GM21360 (cell line): ENCODE results near the gene ZNF77.
"Not testable (repeated sequence)": the region's sequence is repeated elsewhere in the genome, so short reads cannot be mapped to it uniquely, and the experiment has no call there.

ENCODE experiments used
- ATAC-seq: cut with Tn5 transposase; IDR thresholded peaks from one replicate; pipeline ENCODE4 v1.9.1; 2021; ENCODE audit warnings: mild to moderate bottlenecking, moderate library complexity; ENCODE audit not compliant: unreplicated experiment

The ZNF77 gene

DNA sequence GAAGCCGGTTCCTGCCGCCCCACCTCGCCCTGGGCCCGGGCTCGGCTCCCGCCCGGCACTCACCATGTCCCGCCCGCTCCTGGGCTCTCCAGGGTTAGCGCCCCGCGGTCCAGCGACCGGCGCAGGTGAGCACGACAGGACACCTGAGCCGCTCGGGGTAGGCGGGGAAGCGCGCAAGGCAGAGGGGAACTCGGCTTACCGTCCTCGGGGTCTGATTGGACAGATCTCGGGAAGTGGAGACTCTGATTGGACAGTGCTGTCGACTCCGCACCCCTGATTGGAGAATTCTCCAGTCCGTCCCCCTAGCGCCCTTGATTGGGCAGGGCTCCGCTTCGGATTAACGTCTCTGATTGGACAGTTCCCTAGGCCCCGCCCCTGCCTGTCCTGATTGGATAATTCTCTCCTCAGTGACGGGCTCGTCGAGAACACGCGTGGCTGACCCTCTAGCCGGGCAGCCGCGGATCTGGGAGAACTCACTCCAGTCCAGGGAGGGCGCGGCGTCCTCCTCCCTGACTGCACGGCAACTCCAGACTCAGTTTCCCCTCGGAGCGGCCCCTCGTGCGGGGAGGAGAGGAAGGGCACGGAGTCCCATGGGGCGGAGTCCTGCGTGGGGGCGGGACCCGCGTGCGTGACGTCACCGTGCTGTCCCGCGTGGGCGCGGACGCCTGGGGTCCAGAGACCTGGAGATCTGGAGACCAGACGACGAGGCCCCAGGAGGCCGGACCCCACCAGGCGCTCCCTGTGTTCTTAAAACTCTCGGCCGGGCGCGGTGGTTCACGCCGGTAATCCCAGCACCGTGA, at the start of gene ZNF77:
ZNF77 (minus strand) TSS at position 197 of the 800 bp plus-strand sequence; CDS start at position 66, 131 bp downstream.
- peak; percentile 84 for ATAC-seq

DNA sequence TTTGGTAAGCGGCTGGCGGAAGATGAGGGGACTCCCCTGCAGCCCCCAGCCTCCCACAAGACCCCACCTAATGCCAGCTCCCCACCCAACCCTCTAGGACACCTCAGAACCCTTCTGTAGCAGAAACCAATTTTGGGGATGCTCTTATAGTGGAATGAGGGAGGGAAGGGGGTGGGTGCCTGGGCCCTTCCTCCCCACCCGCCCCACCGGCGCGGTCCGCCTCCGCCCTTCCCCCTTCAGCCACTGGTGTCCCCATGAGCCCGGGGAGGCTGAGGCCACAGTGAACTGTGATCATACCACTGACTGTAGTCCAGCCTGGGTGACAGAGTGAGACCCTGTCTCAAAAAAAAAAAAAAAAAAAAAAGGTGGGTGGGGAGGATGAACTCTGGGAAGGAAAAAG, 48.8 kb upstream of the ZNF77 start:
- no peak for ATAC-seq

DNA sequence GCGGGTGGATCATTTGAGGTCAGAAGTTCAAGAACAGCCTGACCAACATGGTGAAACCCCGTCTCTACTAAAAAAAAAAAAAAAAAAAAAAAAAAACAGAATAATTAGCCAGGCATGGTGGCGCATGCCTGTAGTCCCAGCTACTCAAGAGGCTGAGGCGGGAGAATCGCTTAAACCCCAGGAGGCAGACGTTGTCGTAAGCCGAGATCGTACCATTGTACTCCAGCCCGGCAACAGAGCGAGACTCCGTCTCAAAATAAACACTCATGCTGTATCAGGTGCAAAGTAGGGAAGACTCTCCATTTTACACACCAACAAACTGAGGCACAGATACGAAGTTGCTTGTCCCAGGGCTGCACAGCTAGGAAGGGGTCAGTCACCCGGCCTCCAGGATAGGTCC, 48.2 kb upstream of the ZNF77 start:
- ATAC-seq, result no peak

DNA sequence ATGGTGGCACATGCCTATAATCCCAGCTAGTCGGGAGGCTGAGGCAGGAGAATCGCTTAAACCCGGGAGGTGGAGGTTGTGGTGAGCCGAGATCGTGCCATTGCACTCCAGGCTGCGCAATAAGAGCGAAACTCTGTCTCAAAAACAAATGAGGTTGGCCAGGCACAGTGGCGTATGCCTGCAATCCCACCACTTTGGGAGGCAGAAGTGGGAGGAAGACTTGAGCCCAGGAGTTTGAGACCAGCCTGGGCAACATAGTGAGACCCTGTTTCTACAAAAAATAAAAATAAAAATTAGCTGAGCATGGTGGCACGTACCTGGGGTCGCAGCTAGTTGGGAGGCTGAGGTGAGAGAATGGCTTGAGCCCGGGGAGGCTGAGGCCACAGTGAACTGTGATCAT, 47.6 kb upstream of the ZNF77 start:
- ATAC-seq, result not testable (repeated sequence)

DNA sequence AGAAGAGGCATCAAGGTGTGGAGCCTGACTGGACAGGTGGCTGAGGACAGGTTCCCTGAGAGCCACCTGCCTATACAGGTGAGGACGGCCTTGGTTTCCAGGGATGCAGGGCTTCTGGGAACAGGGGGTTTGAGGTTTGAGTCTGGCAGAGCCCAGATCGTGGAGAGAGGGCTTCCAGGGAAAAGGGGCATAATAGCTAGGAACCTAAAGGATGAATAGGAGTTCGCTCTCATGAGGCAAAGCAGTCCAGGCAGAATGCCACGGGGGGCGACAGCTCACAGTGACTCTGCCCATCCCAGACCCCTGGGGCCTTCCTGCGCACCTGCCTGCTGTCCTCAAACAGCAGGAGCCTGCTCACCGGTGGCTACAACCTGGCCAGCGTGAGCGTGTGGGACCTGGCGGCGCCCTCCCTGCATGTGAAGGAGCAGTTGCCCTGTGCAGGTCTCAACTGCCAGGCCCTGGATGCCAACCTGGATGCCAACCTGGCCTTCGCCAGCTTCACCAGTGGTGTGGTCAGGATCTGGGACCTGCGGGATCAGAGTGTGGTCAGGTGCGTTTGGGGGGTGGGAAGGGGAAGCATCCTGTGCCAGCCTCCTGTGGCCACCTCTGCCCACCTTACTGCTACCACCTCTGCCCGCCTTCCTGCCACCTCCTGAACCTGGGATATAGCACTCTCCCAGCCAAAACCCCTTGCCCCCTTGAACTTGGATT, 44.6 kb upstream of the ZNF77 start:
- ATAC-seq, result no peak

DNA sequence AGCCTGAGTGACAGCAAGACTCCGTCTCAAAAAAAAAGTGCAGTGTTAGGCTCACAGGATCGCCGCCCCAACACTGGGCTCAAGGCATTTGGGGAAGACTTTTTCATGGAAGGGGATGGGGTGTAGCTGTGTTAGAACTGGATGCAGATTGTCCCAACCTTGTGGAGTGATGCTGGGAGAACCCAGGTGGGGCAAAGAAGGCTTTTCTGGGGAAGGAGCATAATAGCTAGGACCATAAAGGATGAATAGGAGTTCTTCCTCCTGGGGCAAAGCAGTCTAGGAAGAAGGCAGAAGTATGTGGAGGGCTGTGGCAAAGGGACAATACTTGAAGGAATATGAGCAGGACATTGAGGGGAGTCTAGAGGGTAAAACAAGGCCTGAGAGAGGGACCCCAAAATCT, 43.8 kb upstream of the ZNF77 start:
- no peak for ATAC-seq

DNA sequence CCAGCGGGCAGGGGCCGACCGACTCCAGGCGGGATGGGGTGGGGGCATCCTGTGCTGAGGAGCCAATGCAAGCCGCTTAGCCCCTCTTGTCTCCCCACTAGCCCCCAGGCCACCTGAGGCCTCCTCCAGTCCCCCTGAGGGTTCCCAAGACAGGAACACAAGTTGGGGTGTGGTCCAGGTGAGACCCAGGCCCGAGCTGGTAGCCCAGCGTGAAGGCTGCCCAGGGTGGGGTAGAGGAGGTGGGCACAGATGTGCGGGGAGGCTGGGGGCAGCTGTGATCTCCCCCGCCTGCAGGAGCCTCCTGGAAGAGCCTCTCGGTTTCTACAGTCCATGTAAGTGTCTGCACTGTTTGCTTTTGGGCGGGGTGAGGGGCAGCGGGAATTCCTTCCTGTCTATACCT, 43.0 kb upstream of the ZNF77 start:
- ATAC-seq, result no peak

DNA sequence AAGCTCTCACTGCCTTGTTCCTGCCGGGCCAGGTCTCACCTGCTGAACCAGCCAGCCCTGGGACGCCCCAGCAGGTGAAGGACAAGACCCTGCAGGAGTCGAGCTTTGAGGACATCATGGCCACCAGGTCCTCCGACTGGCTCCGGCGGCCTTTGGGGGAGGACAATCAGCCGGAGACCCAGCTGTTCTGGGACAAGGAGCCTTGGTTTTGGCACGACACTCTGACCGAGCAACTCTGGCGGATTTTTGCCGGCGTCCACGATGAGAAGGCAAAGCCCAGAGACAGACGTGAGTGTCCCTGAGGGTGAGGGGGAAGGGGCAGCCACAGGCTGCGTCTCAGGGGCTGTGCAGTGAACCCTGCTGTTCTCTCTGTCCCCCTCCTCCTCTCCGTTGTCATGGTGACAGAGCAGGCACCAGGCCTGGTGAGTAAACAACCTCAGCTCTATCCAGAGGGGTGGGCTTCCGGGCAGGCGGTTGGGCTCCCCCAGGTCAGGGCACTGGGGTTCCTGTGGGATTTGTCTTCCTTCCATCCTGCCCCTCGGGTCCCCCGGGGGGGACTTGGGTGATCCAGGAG, 42.3 kb upstream of the ZNF77 start:
- ATAC-seq, result no peak

DNA sequence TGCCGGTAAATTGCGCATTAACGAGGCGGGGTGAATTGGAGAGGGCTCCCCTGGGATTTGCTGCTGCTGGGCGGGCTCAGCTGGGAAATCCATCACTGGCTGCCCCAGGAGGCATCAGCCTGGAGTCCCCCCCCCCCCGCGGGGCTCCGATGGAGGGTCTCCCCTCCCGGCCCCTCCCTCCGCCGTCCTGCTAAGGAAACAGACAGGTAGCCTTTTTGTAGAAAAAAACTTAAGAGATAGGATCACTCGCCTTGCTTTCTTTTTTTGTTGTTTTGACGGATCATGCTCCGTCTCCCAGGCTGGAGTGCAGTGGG, 39.4 kb upstream of the ZNF77 start:
- no peak for ATAC-seq

DNA sequence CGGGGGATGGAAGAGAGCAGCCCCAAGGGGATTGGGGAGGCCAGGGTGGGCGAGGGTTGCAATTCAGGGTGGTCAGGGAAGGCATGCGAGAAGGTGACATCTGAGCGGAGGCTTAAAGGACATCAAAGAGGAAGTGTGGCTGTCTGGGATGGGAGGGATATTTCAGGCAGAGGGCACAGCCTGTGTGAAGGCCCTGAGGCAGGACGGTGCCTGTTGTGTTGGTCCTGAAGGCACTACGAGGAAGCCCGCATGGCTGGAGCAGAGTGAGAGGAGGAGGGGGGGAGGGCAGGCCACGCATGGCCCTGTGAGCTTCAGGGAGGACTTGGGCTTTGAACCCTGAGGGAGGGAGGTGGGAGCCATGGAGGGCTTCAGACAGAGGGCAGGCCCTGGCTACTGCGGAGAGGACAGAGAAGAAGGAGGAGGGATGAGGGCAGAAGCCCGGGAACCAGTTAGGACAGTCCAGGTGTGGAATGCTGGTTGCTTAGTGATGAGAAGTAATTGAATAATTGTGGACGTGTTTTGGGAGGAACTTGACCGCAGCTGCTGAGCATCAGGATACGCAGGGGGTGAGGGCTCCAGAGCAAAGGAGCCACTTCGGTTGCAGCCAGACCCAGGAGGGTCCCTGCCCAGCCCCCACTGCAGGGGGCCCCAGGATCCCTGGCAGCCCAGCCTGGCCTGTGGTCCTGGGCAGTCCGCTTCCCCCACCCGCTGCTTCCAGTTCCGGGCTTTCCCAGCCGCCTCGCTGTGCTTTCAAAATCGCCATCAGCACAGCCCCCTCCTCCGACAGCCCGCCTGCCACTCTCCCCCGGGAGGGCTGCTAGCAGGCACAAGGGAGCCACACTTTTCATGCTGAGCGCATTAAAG, 38.8 kb upstream of the ZNF77 start:
- ATAC-seq, result no peak

DNA sequence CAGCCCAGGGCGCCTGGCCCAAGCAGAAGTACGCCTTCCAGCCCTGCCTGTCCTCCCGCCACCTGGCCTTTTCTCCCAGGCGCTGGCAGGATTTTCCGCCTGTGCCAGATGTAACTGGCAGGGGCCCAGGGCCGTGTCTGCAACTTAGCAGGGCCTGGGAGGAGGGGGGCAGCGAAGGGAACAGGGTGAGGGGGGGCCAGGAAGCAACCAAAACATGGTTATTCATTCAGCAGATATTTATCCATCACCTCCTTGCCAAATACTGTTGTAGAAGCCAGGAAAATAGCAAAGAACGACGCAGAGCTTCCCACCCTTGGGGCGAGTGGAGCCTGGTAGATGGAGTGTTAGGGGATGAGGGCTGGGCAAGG, 38.2 kb upstream of the ZNF77 start:
- ATAC-seq, result no peak

DNA sequence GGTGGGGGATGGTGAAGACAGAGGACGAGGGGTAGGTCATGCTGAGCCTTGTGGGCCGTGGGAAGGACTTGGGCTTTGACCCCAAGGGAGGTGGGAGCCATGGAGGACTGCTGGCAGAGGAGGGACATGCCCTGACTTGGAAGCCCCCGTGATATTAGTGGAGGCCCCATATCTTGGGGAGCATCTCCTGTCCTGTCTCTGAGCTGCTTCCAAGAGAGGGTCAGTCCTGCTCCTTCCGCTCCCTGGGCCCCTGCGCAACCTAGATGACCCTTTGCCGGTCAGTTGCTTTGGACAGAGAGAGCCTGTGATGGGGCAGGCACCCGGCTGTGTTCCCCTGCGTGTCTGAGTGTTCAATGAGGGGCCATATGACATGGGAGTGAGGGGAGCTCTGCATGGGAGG, 37.8 kb upstream of the ZNF77 start:
- ATAC-seq, result no peak

DNA sequence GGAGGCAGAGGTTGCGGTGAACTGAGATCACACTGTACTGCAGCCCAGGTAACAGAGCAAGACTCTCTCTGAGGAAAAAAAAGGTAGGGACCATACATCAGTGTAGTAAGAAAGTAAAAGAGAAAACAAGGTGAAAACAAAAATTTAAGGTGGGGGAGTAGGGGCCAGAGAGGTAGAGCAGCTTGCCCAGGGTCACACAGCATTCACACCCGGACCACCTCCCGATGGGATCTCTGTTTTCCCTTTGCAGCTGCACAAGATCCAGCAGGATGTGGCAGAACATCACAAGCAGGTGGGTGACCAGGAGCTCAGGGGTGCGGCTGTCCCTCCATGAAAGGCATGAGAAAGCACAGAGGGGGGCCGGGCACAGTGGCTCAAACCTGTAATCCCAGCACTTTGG, 37.1 kb upstream of the ZNF77 start:
- no peak for ATAC-seq

DNA sequence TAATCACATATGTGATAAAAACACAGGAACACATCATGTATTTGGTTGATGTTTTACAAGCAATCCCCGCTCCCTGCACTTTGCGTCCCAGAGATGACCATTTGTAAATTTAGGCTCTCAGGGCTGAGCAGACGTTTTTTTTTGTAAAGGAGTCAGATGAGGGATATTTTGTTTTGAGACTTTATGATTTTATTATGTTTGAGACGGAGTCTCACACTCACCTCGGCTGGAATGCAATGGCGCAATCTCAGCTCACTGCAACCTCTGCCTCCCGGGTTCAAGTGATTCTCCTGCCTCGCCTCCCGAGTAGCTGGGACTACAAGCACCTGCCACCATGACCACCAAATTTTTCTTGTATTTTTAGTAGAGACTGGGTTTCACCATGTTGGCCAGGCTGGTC, 34.0 kb upstream of the ZNF77 start:
- ATAC-seq, result no peak

DNA sequence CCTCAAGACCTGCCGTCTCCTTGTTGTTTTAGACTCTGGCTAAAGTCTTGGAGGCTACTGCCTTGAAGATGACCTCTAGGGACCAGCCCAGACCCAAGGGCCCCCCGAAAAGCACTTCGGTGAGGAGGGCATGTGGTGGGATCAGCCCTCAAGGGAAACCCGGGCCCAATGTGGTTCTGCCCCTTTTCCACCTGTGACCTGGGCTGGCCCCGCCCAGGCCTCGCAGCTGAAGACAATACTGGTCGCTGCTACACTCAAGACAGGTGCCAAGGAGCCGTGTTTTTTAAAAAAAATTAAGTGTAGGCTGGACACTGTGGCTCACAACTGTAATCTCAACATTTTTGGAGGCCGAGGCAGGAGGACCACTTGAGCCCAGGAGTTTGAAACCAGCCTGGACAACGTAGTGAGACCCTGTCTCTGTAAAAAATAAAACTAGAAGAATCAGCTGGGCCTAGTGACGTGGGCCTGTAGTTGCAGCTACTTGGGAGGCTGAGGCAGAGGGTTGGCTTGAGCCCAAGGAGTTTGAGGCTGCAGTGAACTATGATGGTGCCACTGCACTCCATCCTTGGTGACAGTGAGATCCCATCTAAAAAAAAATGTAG, 33.5 kb upstream of the ZNF77 start:
- ATAC-seq, result no peak

DNA sequence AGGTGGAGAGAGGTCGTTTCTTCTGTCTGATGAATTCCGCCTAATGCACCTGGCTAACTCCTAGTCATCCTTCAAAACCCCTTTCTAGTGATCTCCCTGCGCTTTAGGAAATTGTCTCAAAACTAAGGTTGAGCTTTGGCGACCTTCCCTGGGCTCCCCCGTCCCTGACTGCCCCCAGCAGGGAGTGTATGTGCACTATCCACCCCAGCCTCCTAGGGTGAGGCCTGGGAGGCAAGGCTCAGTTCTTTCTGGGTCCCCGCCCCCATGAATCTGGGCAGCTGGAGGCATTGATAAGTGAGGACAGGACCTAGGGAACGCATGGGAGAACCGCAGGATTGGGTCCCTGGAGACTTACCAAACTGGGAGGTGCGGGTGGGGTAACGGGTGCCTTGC, 33.0 kb upstream of the ZNF77 start:
- no peak for ATAC-seq

DNA sequence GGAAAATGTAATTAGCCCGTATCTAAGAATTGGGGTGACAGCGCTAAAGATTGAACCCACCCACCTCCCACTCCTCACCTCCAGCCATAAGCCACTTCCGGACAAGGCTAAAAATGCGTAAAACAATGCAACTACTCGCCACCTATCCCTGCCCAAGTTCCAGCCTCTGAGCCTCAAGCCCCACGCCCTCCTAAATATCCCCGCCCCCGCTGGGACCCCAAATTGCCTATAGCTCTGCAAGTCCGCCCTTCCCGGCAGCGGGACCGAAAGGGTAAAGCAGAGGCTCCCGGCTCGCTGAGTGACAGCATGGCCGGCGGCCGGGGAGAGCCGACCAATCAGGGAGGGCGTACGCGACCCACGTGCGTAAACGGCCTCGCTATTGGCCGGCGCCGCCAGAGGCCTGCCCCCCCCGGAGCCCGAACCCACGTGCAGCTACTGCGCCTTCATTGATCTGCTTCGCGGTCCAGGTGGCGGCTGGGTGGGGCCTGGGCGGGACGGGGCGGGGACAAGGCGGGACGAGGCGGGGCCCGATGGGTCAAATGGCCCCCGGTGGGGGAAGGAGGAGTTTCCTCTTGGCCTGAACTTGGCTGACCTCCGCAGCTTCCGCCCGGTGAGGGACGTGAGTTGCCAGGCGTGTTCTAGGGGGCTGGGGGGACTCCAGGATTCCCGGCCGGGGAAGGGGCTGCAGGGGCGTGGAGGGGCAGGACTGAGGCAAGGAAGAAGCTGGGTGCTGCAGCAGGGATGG, 32.4 kb upstream of the ZNF77 start, which contains the start of gene TLE6:
TLE6 (plus strand) TSS at position 564 of the 745 bp plus-strand sequence. CDS start 670 bp downstream, outside the sequence.
- peak; percentile 91 for ATAC-seq

DNA sequence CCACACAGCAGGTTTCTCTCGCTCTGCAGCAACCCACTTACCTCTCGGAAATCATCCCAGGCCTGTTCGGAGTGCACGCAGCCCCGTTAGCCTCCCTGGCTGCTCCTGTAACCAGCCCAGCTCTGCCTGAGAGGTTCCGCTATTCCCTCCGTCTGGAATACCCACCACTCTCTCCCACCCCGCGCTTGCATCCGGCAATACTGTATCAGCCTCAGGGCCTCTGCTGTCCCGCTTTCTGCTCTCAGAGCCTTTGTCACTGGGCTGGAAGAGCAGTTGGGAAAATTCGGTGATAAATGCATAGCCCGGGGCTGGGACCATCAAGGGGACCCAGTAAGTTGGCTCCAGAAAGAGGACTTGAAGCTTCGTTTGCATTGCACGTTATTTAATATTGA, 31.8 kb upstream of the ZNF77 start:
- no peak for ATAC-seq

DNA sequence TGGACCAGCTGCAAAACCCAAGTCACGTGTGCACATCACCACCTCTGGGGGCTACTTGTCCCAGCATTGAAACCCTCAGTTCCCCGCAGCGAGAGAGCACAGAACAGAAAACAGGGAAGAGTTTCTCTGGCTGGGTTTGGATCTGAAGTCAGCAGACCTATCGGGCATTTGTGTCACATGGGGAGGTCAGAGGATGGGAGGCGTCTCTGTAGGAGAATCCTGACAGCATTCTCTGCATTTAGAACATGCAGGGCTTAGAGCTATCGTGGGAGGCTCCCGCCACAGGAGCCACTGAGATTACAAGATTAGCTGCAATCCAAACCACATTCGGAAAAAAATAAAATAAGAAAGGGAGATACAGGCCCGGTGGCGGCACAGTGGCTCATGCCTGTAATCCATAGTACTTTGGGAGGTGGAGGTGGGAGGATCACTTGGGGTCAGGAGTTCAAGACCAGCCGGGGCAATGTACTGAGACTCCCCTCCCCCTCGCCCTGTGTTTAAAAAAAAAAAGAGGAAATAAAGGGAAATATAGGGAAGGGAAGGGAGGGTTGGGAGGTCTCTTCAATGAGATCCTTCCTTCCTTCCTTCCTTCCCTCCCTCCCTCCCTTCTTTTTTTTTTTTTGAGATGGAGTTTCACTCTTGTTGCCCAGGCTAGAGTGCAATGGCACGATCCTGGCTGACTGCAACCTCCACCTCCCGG, 29.7 kb upstream of the ZNF77 start:
- ATAC-seq, result no peak

DNA sequence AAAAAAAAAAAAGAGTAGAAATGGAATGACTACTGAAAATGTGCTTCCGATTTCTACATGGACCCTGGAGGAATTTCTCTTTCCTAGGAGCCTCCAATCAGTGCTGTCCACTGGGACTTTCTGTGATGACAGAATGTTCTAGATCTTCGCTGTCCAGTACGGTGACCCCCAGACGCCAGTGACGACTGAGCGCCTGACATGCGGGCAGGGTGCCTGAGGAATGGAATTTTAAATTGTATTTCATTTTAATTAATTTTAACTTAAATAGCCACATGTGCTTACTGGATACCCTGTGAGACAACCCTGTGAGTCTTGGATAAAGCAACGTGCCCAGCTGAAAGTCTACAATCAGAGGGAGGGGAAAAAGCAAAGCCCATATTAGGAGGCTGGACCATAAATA, 28.5 kb upstream of the ZNF77 start:
- no peak for ATAC-seq
